HK-2 (cell line): Measurements from ENCODE around the gene CAPZB.
A peak's percentile ranks its signal among the peaks of the same experiment; 100 is the strongest.
"Not testable (repeated sequence)": the region's sequence is repeated elsewhere in the genome, so short reads cannot be mapped to it uniquely, and the experiment has no call there.

ENCODE experiments used
- DNase-seq: peaks from one replicate; pipeline ENCODE4 v3.0.0-alpha.2; 2018; ENCODE audit not compliant: unreplicated experiment

The CAPZB gene

DNA sequence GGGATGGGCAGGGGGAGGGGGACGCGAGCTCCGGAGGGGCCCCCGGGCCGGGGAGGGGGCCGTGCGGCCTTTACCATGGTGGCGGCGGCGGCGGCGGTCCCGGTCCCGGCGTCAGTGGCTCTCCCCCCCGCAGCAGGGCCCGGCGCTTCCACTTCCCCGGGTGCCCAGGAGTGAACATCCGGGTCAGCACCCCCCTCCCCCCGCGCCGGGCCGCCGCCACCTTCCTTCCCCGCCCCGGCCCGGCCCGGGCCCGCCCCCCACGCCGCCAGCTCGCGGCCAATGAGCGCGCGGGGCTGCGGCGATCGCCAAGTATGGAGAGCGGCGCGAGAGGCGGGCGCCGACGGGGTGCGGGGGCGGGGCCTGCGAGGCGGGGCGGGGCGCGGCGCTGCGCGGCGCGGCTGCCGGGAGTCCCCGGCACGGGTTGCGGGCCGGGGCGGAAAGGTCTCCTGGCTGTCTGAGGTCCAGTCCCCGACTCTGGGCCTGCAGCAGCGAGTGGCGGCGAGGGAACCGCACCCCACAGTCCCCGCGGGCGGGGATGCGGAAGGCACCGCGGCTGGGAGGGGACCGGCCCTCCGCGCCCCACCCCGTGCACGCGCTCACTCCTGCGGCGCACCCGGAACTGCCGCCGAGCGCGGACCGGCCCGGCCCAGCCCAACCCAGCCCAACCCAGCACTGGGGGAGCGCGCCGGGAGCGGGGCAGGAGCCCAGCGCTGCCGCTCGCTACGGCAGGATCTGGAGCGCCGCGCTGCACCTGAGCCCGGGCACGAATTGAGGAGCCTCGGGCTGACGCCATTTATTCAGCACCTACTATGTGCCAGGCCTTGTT is at the start of gene CAPZB:
Gene CAPZB (minus strand): TSS at position 178 of the 826 bp plus-strand sequence. CDS start 101 bp downstream, at position 77.
- peak; percentile 92 for DNase-seq

DNA sequence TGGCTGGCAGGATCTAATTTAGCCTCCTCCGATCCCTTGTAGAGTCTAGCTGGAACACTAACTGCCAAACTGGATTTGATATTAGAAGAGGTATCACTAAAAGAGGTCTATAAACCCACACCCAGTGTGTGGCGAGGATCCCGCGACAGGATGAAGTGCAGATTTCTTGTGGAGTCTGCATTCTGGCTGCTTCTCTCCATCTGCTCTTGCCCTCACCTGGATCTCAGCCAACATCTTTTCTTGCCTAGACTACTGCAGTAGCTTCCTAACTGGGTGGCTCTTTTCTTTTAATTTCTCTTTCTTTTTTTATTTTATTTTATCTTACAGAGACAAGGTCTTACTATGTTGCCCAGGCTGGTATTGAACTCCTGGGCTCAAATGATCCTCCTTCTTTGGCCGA is 48.9 kb upstream of the CAPZB start:
- no peak for DNase-seq

DNA sequence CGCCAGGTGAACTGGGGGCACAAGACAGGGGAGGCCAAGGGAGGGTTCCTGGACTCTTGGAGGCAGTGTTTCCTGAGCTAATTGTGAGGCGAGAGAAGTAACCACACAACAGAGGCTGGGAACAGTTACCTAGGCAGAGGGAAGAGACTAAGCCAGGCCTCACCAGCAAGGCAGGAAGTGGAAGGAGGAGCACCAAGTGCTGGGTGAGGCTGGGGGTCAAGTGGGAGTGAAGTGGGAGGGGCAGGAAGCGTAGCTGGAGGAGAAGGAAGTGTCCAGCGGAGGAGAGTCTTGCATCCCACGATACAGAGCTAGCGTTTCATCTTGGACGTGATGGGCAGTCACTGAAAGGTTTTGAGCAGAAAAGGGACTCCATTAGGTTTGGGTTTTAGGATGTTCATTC is 48.3 kb upstream of the CAPZB start:
- DNase-seq, result no peak

DNA sequence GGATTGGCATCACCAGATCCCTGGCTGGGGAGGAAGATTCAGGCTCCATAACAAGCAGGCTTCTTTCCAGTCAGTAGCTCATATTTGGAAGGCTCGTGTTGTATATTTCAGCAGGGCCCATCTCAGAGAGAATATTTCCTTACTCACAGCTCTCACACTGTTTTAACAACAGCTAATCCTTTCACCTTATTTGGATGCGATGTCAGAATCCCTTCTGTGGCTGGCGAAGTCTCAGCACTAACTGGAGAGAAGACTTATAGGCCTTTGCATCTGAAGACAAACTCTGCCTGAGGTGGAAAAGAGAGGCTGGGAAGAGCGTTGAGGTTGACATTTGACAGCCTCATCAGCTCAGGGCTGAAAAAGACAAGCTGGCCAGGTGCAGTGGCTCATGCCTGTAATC is 47.2 kb upstream of the CAPZB start:
- no peak for DNase-seq

DNA sequence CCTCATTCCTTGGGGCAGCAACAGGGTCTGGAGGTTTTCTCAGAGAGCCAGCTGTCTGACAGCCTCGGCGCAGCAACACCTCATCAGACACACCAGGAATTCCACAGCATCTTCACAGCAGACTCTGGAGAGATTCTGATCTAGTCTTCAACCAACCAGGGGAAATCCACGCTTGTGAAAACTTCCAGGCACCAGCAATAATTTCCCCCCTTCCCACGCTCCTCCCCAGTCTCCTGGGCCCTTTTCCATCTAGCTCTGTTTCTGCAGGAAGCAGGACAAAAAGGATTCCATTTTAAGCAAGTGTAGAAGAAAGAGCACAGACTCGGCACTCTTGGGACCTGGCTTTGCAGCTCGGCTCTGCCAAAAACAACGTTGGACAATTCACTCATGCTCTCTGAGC is 44.3 kb upstream of the CAPZB start:
- DNase-seq, result no peak

DNA sequence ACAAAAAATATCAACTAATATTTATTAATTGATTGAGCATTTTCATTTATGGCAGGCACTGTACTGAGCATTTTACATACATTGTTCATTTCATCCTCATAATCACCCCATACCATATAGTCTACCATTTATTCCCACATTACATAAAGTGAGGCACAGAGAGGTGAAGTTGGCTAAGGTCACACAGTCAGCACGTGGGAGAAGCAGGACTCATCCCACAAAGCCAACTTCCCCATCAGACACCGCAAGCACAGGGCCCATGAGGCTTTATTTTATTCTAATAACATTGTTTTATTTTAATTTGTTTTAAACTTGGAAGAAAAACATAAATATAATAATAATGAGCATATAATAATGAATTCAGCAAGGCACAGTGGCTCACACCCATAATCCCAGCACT is 43.1 kb upstream of the CAPZB start:
- no peak for DNase-seq

DNA sequence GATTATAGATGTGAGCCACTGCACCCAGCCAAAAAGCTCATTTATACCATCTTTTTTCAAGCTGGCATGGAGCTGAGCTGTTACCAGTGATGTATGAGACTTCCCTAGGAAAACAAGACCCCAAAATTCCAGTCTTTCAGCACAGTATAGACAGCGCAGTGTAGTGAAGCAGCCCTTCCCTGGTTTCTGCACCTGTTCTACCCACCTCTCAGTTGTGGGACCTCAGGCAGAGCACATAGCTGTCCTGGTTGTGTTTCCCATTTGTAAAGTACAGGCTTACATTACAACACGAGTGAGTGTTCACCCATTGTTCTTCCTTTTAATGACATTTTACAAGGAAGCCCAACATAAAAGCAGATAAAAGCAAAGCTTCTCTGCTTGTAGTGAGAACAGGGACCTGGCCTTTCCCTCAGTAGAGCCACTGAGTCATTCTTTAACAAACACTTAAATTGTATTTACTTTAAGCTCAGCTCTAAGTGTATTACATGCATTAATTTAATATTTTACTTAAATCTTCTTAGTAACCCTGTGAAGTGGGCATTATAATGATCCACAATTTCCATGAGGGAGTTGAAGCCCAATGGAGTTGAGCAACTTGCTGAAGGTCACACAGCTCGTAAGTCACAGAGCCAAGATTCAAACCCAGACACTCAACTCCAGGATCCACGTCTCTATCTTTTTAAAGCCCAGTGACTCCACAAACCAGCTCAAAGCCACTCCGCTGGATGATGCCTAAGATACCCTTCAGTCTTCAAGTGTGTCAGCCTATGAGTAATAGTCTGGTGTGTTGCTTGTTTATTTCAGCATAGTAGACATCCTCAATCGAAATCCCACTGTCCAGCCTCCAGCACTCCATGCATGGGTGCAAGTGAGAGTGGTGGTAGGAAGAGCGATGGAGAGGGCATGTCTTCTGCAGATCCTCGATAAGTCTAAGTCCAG is 40.5 kb upstream of the CAPZB start:
- DNase-seq, result no peak

DNA sequence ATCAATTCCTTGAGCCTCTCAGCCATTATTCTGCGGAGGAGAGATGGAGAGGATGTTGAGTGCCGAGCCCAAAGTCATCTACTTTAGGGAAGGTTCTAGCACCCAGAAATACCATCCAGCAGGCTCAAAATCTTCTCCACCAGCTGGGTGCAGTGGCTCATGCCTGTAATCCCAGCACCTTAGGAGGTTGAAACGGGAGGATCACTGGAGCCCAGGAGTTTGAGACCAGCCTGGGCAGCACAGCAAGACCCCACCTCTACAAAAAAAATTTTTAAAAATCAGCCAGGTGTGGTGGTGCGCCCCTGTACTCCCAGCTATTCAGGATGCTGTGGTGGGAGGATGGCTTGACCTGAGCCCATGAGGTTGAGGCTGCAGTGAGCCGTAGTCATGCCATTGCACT is 39.5 kb upstream of the CAPZB start:
- no peak for DNase-seq

DNA sequence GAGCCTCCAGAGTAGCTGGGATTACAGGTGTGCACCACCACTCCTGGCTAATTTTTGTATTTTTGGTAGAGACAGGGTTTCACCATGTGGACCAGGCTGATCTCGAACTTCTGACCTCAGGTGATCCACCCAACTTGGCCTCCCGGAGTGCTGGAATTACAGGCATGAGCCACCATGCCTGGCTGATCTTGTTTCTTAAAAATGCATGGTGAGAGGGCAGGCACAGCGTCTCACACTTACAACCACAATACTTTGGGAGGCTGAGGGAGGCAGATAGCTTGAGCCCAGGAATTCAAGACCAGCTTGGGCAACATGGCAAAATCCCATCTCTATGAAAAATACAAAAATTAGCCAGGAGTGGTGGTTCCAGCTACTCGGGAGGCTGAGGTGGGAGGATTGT is 37.2 kb upstream of the CAPZB start:
- not testable (repeated sequence) for DNase-seq

DNA sequence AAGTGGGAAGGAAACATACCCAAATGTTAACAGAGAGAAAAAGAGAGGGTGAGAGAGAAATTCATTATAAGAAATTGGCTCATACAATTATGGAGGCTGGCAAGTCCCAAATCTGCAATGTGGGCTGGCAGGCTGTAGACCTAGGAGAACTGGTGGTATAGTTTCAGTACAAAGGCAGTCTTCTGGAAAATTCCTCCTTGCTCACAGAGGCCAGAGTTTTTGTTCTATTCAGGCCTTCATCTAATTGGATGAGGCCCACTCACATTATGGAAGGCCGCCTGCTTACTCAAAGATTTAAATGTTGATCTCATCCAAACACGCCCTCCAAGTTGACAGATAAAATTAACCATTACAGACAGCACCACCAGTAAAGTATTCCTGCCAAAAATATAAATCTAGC is 36.1 kb upstream of the CAPZB start:
- no peak for DNase-seq

DNA sequence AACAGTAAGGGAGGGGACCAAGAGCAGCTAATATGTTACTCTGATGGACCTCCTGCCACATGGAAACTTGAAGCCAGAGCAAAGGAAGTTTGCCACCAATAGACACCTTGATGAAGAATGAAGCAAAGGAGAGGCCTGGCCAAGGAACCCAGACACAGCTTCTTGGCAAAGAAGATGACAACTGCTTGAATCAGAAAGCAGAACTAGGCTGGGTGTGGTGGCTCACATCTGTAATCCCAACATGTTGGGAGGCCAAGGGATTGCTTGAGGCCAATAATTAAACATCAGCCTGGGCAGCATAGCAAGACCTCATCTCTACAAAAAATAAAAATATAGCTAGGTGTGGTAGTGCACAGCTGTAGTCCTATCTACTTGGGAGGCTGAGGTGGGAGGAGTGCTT is 31.7 kb upstream of the CAPZB start:
- DNase-seq, result no peak

DNA sequence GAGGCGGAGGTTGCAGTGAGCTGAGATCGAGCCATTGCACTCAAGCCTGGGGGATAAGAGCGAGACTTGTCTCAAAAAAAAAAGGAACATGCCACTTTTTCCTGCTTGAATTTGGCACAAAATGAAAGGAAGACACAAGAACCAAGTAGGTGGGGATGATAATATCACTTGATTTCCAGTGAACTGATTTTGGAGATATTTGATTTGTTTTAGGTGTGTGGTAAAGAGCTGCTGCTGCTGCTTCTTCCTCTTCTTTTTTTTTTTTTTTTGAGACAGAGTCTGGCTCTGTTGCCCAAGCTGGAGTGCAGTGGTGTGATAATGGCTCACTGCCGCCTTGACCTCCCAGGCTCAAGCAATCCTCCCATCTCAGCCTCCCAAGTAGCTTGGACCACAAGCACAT is 29.9 kb upstream of the CAPZB start:
- no peak for DNase-seq

DNA sequence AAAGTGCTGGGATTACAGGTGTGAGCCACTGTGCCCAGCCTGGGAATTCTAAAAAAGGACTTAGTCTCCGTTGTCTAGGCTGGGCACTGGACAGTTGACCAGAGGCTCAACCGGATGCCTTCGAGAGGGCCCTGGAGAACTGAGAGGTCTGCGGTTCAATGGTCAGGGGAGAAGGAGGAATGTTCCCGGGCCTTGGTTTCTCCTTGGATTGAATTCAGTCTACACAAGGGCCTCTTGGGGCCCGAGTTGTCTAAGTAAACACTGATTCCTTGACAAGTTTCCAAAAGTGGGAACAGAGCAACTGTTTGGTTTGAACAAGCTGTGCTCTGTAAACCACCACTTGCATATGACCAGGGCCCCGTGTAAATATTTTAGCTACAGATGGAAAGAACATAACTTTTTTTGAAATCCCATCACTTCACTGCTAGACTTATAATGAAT is 29.1 kb upstream of the CAPZB start:
- DNase-seq, result no peak

DNA sequence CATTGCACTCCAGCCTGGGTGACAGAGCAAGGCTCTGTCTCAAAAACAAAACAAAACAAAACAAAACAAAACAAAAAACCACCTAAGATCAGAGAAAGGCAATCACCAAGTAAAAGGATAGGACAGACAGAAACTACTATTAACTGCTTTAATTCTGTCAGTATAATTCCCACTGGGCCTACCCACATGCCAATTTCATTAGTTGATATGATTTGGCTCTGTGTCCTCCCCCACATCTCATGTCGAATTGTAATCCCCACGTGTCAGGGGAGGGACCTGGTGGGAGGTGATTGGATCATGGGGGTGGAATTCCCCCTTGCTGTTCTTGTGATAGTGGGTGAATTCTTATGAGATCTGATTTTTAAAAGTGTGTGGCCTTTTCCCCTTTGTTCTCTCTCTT is 27.2 kb upstream of the CAPZB start:
- no peak for DNase-seq

DNA sequence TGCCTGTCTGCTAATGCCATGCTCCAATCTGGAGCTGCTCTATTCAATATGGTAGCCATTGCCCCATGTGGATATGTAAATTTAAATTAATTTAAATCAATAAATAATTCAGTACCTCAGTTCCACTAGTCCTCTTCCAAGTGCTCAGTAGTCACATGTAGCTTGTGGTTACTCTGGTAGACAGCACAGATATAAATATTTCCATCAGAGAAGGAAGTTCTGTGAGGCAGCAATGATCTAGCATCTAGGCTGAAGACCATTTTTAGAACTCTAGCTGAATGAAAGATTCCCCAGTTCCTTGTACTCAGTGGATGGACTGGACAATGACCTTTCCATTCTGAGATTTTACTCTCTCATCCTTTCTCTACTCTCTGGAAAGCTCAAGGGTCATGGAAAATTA is 25.8 kb upstream of the CAPZB start:
- DNase-seq, result no peak

DNA sequence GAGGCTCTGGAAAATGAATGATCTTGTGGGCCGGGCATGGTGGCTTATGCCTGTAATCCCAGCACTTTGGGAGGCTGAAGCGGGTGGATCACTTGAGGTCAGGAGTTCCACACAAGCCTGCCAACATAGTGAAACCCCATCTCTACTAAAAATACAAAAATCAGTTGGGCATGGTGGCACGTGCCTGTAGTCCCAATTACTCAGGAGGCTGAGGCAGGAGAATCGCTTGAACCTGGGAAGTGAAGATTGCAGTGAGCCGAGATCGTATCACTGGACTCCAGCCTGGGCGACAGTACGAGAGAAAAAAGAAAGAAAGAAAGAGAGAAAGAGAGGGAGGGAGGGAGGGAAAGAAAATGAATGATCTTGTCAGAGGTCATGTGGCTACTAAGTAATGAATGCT is 24.3 kb upstream of the CAPZB start:
- not testable (repeated sequence) for DNase-seq

DNA sequence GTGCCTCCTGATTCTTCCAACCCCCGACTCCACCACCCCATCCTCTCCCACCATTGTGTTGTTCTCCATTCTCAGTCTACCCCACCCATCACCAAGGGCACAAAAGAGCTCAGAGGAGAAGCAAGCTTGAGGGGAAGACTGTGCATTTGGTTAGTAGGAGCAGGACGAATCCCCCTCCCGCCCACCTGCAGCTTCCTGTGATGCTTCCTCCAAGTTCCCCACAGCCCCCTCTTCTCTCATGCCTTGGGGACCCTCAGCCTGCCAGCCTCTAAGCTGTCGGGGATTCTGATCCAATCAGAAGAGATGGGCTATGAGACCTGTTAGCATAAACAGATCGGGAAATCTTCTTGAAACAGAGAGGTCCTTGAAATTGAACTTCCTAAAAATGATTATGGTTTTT is 22.2 kb upstream of the CAPZB start:
- DNase-seq, result no peak

DNA sequence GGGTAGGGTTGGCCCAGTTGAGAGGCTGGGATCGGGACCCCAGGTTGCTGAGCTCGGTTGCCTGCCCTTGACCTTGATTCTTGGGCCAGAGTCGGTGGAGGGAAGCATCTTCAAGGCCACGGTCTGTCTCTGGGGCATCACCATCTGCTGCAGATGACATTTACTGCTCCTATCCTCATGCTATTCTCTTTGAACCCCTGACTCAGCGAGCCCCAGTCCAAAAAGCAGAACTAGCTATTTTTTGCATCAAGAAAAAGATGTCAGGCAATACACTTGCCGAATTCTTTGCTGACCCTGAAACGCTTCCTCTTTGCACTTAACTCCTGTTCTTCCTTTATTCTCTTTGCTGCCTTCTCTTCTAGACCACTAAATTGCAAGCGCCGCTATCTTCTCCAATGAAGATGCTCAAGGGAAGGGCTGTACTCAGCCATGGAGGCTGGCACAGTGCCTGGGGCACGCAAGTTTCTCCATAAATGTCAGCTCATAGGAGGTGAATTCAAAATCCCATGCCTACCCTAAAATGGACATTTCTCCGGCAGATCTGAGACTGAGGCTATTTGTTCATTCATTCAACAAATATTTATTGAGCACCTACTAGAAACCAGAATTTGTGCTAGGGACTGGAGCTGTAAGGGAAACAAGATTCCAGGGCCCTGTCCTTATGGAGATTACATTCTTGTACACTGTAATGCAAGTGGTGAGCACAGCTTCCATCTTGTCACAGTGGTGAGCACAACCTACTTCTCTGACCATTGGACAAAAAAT is 20.5 kb upstream of the CAPZB start:
- no peak for DNase-seq

DNA sequence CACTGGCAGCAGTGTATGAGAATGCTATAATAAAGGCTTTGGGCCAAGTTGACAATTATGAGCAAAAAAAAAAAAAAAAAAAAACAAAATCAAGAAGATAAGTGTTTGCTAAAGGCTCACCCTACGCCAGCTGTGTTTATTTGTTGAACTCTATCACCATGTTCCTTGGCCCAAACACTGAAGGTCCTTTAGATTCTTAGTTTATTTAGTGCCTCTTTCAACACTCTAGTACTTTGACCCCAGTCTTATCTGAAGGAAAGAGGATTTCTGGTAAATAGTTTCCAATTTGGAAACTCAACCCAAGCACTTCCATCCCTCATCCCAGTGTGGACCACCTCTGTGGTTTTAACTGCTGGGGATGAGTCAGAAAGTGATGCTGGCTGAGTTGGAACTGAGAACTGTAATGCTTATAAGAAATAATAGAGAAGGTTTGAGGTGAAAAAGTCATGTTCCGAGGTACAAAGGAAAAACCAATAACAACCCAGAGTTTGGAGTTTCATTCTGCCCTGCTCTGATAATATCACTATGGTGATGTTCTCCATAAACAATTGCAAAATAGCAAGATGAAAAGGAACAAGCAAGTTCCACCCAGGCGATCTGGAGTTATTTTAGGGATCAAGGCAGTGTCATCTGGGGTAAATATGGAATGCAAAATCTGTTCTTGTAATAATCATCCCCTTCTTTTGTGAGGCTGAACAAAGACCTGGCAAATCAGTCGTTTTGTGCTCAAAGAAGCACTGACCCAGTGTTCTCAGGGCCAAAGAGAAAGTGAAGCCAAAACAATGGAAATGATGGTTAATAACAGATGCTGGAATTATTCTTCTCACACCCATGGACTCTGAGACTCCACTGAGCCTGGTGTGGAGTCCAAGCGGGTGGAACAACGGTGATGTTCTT is 19.7 kb upstream of the CAPZB start:
- DNase-seq, result no peak

DNA sequence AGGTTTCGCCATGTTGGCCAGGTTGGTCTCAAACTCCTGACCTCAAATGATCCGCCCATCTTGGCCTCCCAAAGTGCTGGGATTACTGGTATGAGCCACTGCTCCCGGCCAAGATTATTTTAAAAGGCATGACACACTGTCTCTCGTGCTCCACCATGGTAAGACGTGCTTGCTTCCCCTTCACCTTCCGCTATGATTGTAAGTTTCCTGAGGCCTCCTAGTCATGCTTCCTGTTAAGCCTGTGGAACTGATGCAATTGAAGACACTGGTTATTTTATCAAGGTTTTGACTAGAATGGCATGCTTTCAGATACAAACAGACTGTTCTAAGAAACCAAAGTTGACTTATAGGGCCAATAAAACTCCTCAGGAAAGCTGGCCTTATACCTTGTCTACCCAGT is 16.9 kb upstream of the CAPZB start:
- DNase-seq, result not testable (repeated sequence)

DNA sequence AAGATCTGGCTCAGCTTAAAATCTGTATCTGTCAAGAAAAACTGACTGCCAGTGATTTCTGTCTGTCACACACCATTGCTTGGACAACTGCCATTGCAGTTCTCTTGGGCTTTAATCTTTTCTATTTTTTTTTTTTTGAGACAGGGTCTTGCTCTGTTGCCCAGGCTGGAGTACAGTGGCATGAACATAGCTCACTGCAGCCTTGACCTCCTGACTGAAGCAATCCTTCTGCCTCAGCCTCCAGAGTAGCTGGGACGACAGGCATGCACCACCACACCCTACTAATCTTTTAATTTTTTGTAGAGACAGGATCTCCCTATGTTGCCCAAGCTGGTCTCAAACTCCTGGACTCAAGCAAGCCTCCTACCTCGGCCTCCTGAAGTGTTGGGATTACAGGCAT is 14.5 kb upstream of the CAPZB start:
- not testable (repeated sequence) for DNase-seq
